Fibroblast of villous mesenchyme (primary cell): ENCODE data around the gene NAA10. TPM values are rescaled to one million over a fixed set of nuclear protein-coding genes. Genes with fewer than 3 reads are reported as not detected.

ENCODE experiments used
- DNase-seq: peaks from one replicate; pipeline ENCODE4 v3.0.0-alpha.2; 2010; ENCODE audit warnings: low read depth
- H3K4me3 ChIP-seq: 2 replicates; pipeline ENCODE4 v1.5.1; 2011; ENCODE audit warnings: low read depth, mild to moderate bottlenecking, low read length
- total RNA-seq: library from RNA; depleted of rRNA; stranded (reverse); fragments of >200 nt; gene quantifications from 2 replicates; pipeline ENCODE4 v1.2.3, GENCODE V29; 2012
- TF ChIP-seq, protein P1 (sequence below): IDR thresholded peaks from 2 replicates; pipeline ENCODE4 v1.5.1; 2012; ENCODE audit warnings: low read depth, mild to moderate bottlenecking, low read length; ENCODE audit not compliant: insufficient read depth

NAA10 gene
- total RNA-seq, 1 donor = 62.2 TPM

DNA sequence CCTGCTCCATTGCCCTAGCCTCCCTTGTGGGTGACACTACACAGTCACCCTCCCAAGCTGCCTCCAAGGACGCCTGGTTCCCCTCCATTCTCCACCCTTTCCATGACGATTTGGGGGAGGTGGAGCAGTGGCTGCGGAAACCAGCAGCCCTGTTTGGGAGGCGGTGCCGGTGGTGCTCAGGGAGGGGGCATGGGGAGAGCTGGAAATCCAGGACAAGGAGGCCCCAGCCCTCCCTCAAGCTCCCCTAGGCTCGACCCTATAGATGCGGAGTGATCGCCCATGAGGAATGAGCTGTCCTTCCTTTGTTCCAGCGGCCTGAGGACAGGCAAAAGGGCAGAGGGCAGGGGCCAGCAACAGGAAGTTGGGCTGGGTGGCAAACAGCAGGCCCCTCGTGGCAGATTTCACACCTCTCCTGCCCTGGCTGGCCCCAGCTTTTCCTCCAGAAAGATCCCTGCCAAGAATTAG lies 13.2 kb upstream of the NAA10 start:
- TF ChIP-seq, protein P1, sequence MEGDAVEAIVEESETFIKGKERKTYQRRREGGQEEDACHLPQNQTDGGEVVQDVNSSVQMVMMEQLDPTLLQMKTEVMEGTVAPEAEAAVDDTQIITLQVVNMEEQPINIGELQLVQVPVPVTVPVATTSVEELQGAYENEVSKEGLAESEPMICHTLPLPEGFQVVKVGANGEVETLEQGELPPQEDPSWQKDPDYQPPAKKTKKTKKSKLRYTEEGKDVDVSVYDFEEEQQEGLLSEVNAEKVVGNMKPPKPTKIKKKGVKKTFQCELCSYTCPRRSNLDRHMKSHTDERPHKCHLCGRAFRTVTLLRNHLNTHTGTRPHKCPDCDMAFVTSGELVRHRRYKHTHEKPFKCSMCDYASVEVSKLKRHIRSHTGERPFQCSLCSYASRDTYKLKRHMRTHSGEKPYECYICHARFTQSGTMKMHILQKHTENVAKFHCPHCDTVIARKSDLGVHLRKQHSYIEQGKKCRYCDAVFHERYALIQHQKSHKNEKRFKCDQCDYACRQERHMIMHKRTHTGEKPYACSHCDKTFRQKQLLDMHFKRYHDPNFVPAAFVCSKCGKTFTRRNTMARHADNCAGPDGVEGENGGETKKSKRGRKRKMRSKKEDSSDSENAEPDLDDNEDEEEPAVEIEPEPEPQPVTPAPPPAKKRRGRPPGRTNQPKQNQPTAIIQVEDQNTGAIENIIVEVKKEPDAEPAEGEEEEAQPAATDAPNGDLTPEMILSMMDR = no peak
- no peak for DNase-seq
- H3K4me3 ChIP-seq = no peak overlapping the region

DNA sequence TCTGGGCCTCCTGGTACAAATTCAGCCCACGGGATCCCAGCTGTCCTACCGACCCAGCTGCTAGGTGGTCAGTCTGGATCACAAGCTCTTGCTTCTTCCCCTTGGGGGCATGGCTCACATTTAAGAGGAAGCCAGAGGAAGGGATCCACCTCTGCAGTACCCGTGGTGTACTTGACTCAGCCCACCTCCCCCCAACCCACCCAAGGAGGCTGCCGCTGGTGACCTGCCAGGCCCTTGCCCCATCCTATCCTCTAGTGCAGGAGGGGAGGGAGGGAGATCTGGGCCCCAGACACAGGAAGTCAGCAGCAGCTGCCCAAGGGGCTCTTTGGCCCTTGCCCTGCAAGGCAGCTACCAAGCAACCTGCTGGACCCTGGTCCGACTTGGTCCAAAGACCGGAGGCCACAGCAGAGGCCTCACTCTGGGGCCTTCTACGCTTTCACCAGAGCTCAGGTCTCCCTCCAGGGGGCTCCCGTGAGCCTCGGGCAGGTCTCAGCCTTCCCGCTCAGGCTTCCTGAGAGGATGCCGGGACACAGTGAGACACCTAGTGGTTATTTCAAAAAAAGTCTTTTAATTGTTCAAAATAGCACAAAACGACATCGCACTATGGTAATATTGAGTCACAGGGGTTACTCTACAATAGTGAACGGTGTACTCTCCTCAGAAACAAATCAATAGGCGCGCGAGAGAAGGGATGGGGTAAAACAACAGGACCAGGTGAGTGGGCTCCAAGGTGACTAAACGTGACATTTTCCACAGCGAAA lies 12.4 kb upstream of the NAA10 start:
- peak; percentile 76 for DNase-seq
- TF ChIP-seq, protein P1 = peak; percentile 88
- no peak overlapping the region for H3K4me3 ChIP-seq

DNA sequence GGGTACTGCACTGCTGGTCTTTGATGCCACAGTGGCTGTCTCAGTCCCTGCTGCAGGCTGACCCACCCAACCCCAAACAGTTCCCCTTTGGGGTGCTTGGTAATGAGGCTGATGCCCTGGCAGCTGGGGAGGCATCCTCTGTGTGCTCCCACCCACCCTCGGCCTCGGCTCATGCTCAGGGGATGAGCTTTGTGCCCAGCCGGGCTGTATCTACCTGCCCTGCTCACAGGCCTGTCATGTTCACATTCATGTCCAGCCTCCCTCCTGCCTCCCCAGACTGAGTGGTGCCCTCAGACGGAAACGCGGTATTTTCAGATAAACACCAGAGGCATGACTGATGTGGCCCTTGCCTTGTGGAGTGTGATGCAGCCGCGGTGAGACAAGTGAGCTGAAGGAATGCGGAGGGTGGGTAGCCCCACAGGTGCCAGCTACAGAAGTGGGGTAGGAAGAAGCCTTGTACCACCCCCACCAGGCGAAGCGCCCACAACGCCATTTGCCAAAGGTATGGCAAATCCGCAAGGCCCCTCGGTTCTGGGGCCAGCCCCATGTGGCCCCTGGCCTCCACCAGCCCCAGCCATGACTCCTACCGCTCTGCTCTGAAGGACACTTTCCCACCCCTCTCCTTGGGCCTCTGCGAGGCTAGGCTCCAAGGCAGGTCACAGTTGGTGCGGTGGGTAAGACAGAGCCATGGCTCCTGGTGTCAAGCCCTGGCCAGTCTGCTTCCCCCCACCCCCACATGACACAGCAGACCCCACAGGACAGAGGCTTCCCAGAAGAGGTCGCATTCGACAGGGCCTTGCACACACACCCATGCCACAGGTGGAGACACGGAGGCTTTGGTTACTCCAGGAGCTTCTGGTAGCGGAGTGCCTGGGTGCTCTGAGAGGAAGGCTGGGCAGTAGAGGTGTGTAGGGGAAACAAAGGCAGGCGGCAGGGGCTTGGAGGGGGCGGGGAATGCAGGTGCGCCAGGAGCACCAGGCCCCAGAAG lies 11.4 kb upstream of the NAA10 start:
- TF ChIP-seq, protein P1 = no peak
- no peak for DNase-seq
- H3K4me3 ChIP-seq = no peak overlapping the region

DNA sequence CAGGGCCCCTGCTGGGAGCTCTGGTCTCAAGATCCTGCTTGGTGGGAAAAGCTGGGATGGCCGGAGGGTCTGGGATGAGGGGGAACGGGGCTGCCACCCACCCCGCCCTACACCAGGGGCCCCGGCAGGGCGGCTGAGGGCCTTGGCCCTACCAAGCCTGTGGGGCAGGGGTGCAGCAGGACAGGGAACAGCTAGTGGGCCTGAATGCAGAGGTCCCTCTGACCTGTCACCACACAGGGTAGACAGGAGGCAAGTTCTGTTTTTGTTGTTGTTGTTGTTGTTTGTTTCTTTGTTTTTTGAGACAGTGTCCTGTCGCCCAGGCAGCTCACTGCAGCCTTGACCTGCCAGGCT lies 9.9 kb upstream of the NAA10 start:
- TF ChIP-seq, protein P1 = no peak
- no peak overlapping the region for H3K4me3 ChIP-seq

DNA sequence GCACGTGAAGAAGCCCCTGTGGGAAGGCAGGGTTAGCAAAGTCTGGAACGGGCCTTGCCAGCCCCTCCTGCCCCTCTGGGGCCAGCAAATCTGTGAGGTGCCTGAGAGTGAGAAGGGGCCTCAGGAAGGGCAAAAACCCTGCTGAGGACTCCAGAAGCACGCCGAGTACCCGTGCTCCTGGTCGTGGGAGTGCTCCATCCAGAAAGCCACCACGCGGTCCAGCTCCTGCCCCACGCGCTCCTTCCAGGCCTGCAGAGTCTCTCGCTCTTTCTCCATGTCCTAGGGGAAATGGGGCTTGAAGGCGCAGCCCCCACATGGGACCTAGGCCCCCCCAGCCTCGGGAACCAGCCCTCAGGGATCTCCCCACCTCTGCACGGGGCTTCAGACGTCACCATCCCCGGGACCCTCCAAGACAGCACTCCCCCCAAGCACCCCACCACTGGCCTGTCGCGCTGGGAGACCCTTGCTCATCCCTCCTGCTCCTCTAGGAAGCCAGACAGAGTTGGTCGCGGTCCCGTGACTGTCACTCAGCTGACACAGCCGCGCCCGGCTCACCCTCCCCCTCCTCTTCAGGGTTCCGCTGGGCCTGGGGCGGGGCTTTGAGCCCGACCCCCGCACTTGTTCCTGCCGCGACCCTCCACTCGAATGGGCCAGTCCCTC lies 9.4 kb upstream of the NAA10 start, which contains the start of gene RENBP:
RENBP (minus strand) TSS at position 504 of the 660 bp plus-strand sequence; CDS start at position 471, 33 bp downstream.
- no peak for DNase-seq
- peak within 1 kb of the TSS; percentile 35 for H3K4me3 ChIP-seq
- TF ChIP-seq, protein P1 = no peak

More for the DNA sequence above, 9.9 kb upstream of the NAA10 start:
- no peak for DNase-seq

DNA sequence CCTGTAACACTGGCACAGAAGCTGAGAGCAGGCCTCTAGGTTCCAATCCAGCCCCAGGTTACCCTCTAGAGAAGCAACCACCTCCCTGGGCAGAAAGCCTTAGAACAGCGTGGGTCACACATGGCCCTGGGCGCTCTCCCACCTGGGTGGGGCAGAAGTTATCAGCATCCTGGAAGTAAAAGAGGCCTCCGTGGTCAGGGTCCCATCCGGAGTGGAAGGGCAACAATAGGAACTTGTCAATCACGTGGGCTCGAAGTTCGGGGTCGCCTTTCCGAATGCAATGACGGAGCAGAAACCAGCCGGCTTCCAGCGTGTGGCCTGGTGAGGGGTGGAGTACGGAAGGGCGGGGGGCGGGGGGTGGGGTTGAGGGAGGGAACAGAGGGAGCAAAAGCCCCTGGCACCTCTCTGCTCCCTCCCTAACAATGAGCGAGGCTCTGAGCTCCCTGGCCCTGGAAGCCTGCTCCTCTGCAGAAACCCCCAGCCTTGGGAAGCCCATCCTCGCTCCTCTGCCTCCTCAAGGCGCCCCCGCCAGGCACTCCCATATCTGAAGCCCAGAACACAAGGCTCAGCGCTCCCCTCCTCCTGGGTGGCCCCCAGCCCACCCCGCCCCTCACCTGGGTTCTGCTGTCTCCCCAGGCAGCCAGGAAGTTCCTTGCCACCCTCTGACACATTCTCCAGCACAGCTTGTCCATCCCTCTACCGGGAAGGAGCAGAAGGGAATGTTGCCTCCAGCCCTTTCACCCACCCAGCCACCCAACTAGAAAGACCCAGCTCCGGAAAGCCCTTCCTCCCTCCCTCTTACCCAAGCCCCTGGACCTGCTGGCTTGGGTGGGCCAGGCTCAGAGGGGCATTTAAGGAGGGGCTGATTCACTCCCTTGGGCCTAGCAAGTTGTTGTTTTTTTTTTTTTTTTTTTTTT lies 6.8 kb upstream of the NAA10 start:
- no peak for DNase-seq

More for the DNA sequence above, 6.8 kb upstream of the NAA10 start:
- H3K4me3 ChIP-seq = no peak overlapping the region
- TF ChIP-seq, protein P1 = no peak
